Measurements from ENCODE around the gene NTHL1.

Gene NTHL1

GRCh38 chr16:2083876-2084780 lies 36.5 kb upstream of the NTHL1 start:
- DNase-seq (ENCODE audit: low read depth): no peak

DNA sequence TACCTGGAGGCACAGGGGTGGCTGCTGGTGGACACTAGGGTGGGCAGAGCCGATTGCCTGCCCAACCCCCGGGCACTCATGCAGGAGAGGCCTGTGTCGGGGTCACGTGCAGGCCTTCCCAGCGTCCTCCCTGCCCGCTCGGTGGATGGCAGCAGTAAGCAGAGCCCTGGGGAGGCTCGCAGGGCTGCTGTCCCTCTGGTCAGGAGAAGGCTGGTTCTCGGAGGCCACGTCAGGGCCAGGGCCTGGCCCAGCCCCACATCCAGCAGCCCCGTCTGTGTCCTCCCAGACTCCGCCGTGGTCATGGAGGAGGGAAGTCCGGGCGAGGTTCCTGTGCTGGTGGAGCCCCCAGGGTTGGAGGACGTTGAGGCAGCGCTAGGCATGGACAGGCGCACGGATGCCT lies 35.8 kb upstream of the NTHL1 start:
- no peak for DNase-seq (ENCODE audit: low read depth)

DNA sequence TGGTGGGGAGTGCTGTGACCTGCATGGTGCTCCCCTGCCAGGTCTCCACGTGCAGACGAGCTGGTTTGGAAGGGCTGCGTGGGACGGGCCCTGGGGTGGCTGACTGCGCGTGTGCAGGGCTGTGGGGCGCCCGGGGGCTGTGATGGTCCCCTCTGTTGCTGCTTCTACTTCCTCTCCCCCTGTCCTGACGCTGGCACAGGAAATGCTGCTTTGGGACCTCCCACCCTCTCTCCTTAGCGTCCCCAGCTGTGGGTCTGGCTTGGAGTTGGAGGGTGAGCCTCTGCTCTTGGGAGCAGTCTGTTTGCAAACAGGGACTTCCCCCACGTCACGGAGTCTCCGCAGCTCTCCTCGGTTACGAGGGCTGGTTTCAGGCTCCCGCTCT lies 35.3 kb upstream of the NTHL1 start:
- DNase-seq (ENCODE audit: low read depth): no peak

- no peak for DNase-seq (ENCODE audit: low read depth)
Measured at GRCh38 chr16:2082171-2082982, 34.7 kb upstream of the NTHL1 start.

GRCh38 chr16:2081201-2082084 lies 33.8 kb upstream of the NTHL1 start:
- DNase-seq (ENCODE audit: low read depth): no peak

DNA sequence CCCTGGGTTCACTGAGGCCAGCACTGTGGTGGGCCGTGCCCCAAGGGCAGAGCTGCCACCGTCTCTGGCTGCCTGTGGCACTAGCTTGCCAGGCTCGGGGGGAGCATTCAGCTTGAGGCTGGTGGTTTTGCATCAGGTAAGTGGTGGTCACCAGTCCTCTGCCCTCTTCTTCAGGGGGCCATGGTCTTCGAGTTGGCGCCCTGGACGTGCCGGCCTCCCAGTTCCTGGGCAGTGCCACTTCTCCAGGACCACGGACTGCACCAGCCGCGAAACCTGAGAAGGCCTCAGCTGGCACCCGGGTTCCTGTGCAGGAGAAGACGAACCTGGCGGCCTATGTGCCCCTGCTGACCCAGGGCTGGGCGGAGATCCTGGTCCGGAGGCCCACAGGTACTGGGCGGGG lies 32.4 kb upstream of the NTHL1 start:
- DNase-seq (ENCODE audit: low read depth): no peak

- no peak for DNase-seq (ENCODE audit: low read depth)
Measured at GRCh38 chr16:2079311-2079800, 31.7 kb upstream of the NTHL1 start.

GRCh38 chr16:2078691-2079090 lies 31.1 kb upstream of the NTHL1 start:
- DNase-seq (ENCODE audit: low read depth): no peak

DNA sequence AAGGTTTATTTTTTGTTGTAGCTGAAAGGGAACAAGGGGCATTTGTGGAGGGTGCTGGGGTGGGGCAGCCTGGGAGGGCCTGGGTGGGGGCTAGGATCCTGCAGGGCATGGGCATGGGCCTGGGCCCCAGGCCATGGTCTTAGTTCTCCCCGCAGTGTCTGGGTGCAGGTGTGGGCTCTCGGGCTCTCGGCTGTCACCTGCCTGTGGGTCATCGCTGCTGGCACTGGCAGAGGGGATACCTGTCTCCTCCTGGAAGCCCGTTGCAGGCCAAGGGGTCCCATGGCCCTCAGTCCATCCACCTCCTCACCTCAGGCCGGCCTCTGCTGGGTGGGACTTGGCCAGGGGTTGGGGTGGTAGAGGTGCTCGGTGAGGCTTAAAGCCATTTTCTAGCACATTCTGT lies 30.5 kb upstream of the NTHL1 start:
- no peak for DNase-seq (ENCODE audit: low read depth)

- DNase-seq (ENCODE audit: low read depth): no peak
Measured at GRCh38 chr16:2077696-2078095, 30.1 kb upstream of the NTHL1 start.

GRCh38 chr16:2077016-2077415 lies 29.4 kb upstream of the NTHL1 start:
- no peak for DNase-seq (ENCODE audit: low read depth)

DNA sequence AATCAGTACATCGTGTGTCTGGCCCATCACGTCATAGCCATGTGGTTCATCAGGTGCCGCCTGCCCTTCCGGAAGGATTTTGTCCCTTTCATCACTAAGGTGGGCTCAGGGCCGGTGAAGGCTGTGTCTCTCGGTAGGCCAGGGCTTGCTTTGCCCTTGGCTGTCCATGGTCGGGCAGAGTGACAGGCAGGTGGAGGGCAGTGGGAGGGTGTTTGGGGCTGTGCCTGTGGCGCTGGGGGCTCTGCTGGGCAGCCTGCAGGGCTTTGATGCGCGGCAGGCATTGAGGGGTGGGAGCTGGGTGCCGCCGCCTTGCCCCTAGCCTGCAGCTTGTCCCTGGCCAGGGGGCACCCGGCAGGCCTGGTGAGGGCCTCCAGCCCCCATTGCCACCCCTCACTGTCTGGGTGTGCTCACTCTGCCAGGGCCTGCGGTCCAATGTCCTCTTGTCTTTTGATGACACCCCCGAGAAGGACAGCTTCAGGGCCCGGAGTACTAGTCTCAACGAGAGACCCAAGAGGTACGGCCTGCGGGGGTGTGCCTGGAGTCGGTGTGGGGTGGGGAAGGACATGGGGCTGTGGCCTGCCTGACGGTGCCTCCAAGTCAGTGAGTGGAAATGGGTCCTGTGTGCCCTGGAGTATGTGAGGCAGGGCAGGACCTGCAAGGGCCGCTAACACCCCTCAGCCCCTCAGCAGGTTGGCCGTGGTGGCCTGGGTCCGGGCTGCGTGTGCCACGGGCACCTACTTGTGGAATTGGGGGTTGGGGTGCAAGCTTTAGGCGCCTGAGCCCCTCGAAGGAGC lies 28.6 kb upstream of the NTHL1 start:
- no peak for DNase-seq (ENCODE audit: low read depth)

DNA sequence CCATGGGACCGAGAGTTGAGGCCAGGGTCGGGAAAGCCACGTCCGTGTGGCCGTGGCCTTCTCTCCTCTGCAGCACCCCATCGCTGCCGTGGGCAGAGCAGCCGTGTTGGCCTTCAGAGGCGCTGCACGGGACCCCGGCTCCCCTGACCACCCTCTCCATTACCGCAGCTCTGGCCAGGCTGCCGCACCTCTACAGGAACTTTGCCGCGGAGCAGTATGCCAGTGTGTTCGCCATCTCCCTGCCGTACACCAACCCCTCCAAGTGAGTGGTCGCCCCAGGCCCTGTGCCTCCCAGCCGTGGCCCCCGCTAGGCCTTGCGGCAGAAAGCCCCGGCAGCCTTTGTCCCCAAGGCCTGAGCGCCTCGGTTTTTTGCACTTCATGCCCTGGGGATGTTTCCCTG lies 28.0 kb upstream of the NTHL1 start:
- no peak for DNase-seq (ENCODE audit: low read depth)

GRCh38 chr16:2074071-2074470 lies 26.4 kb upstream of the NTHL1 start:
- DNase-seq (ENCODE audit: low read depth): no peak

DNA sequence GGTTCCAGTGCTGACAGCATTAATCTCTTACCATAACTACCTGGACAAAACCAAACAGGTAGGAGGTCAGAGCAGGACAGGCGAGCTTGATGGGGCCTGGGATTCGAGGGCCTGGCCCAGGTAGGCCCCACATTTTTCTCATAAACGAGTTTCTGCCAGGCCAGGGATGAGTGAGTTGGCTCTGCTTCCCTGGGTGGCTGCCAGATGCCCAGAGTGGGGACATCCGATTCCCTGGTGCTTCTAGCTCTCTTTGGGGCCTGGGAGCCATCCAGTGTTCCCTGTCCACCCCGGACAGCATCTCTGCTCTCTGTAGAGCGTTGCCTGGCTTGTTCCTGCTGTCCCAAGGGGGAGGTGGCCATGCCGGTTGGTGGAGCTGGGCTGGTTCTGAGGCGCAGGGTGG lies 25.3 kb upstream of the NTHL1 start:
- DNase-seq (ENCODE audit: low read depth): no peak

DNA sequence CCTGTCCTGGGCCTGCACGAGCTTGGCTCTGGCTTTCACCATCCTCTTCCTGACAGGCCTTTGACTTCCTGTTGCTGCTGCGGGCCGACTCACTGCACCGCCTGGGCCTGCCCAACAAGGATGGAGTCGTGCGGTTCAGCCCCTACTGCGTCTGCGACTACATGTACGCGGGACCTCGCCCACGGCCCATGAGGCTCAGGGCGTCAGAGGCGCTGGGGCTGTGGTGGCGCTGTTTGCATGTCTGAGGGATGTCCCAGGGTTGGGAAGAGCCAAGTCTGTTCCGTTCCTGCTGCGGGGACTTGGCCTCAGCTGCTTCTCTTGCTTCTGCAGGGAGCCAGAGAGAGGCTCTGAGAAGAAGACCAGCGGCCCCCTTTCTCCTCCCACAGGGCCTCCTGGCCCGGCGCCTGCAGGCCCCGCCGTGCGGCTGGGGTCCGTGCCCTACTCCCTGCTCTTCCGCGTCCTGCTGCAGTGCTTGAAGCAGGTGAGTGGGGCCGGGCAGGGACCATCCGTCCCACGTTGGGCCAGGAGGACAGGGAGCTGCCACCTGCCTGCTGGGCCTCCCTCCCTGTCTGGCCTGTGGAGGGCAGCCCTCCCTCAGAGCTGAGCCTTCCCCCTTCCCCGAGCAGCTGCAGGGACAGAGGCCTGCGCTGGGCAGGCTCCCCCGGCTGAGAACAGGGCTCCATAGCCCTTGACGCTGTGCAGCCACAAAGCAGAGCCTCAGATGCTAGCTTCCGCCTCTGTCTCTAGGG lies 24.0 kb upstream of the NTHL1 start:
- no peak for DNase-seq (ENCODE audit: low read depth)

GRCh38 chr16:2070576-2071453 lies 23.2 kb upstream of the NTHL1 start:
- DNase-seq (ENCODE audit: low read depth): no peak

DNA sequence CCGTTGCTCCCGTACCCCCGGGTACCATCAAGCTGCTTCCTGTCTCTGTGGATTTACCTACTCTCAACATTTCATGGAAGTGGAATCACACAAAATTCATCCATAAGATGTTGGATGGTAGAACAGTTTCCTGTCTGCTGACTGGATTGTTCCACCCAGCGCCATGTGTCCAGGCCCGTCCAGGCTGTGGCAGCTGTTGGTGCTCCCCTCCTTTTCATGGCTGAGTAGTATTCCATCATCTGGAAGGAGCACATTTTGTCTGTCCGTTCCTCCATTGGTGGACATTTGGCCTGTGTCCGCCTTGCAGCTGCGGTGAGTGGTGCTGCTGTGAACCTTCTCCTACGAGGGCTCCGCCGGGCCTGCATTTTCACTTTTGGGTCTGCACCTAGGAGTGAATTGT lies 18.5 kb upstream of the NTHL1 start:
- DNase-seq (ENCODE audit: low read depth): no peak

- DNase-seq (ENCODE audit: low read depth): no peak
Measured at GRCh38 chr16:2064368-2064945, 16.8 kb upstream of the NTHL1 start.

Measured in stimulated activated CD8-positive, alpha-beta memory T cell treated with anti-CD3 and anti-CD28 coated beads, Interleukin-15, amount 100 ng/mL, for 24 hours (primary cell).